A549 (cell line): ENCODE results near the gene BGLAP. TPM values are rescaled to one million over a fixed set of nuclear protein-coding genes. Genes with fewer than 3 reads are reported as not detected.

Experiments used
- ATAC-seq, 2 experiments: fragments of 200-7000 bp in 1 of 2; fragments of >200 bp in 1 of 2; cut with Nextera tagmentation in 1 of 2; cut with Tn5 transposase in 1 of 2; 3 replicates each; pipeline versions ENCODE4 v1.8.0 to v1.9.1; 2018 to 2020; ENCODE audit warnings: mild to moderate bottlenecking in 1 of 2, moderate library complexity in 1 of 2
- CTCF ChIA-PET: fragments of 300-600 bp; sonication (Branson Sonifier 250); formaldehyde crosslinking; extraction: SDS; loops from one replicate; lab custom pipeline; 2021; ENCODE audit warnings: antibody characterized with exemption, inconsistent platforms; lab: Yijun Ruan, JAX
- POLR2A ChIA-PET: fragments of 350-600 bp; formaldehyde crosslinking; extraction: SDS; loops from one replicate; lab custom pipeline; 2021; ENCODE audit warnings: antibody characterized with exemption, inconsistent platforms; lab: Yijun Ruan, JAX
- DNase-seq, 2 experiments: peaks; one replicate each; pipeline versions ENCODE4 v3.0.0 to v3.0.0-alpha.2; 2011 to 2016; ENCODE audit warnings: low read depth in 1 of 2, low spot score in 1 of 2
- FAIRE-seq: peaks from 2 replicates; lab custom pipeline; 2011; peaks lifted over from hg19 to GRCh38; lab: Jason Lieb, UNC
- H3K27ac ChIP-seq, 2 experiments: fragments of >200 bp; sonication (Bioruptor Twin); formaldehyde crosslinking; 3 replicates each; pipeline ENCODE4 v1.5.1; 2016 to 2017
- H3K4me1 ChIP-seq: fragments of >200 bp; sonication (Bioruptor Twin); formaldehyde crosslinking; 3 replicates; pipeline ENCODE4 v1.6.1; 2016
- H3K4me2 ChIP-seq: fragments of >200 bp; sonication (Bioruptor Twin); formaldehyde crosslinking; 3 replicates; pipeline ENCODE4 v1.6.1; 2016
- H3K4me3 ChIP-seq: fragments of >200 bp; sonication (Bioruptor Twin); formaldehyde crosslinking; 3 replicates; pipeline ENCODE4 v1.5.1; 2016
- H3K9me3 ChIP-seq: fragments of >200 bp; sonication (Bioruptor Twin); formaldehyde crosslinking; 3 replicates; pipeline ENCODE4 v1.6.1; 2016
- ATOH8 ChIP-seq: fragments of 250-450 bp; sonication (Bioruptor Pico); IDR thresholded peaks from 2 replicates; pipeline ENCODE4 v1.5.0; 2020; ENCODE audit warnings: low read depth, mild to moderate bottlenecking, moderate library complexity
- BCL3 ChIP-seq: fragments of >200 bp; sonication (Bioruptor Twin); formaldehyde crosslinking; IDR thresholded peaks from 3 replicates; pipeline ENCODE4 v1.6.1; 2016
- BHLHE40 ChIP-seq: IDR thresholded peaks from 2 replicates; pipeline ENCODE4 v1.6.1; 2012; ENCODE audit warnings: low read depth, low read length, inconsistent platforms
- CBX8 ChIP-seq: fragments of 200-600 bp; sonication (generic); IDR thresholded peaks from 2 replicates; pipeline ENCODE4 v1.6.1; 2016
- EHF ChIP-seq: fragments of 250-450 bp; sonication (Bioruptor Pico); IDR thresholded peaks from 2 replicates; pipeline ENCODE4 v1.5.0; 2020; ENCODE audit warnings: mild to moderate bottlenecking
- EHMT2 ChIP-seq: fragments of 200-600 bp; sonication (generic); IDR thresholded peaks from 2 replicates; pipeline ENCODE4 v1.6.1; 2016; ENCODE audit warnings: antibody characterized with exemption, low read depth, mild to moderate bottlenecking, moderate library complexity
- ESRRA ChIP-seq: fragments of 150-350 bp; IDR thresholded peaks from 2 replicates; pipeline ENCODE4 v1.6.1; 2014; ENCODE audit warnings: mild to moderate bottlenecking, low read length, borderline replicate concordance
- FOSL2 ChIP-seq, 2 experiments: fragments of 450-650 bp in 1 of 2; fragments of >200 bp in 1 of 2; sonication (Bioruptor Twin) in 1 of 2; formaldehyde crosslinking; IDR thresholded peaks; 2 replicates each; pipeline versions ENCODE4 v1.5.0 to v1.6.1; 2016 to 2020; ENCODE audit warnings: mild to moderate bottlenecking in 1 of 2, moderate library complexity in 1 of 2
- FOXS1 ChIP-seq: fragments of 250-450 bp; sonication (Bioruptor Pico); IDR thresholded peaks from 2 replicates; pipeline ENCODE4 v1.5.0; 2020; ENCODE audit warnings: mild to moderate bottlenecking, moderate library complexity
- HDAC2 ChIP-seq: fragments of 200-600 bp; sonication (generic); IDR thresholded peaks from 2 replicates; pipeline ENCODE4 v1.6.1; 2016
- HMGXB4 ChIP-seq: fragments of 250-450 bp; sonication (Bioruptor Pico); IDR thresholded peaks from 2 replicates; pipeline ENCODE4 v1.5.0; 2021; ENCODE audit warnings: mild to moderate bottlenecking, moderate library complexity, borderline replicate concordance
- HOXA7 ChIP-seq: fragments of 250-450 bp; sonication (Bioruptor Pico); IDR thresholded peaks from 2 replicates; pipeline ENCODE4 v1.5.0; 2020; ENCODE audit warnings: mild to moderate bottlenecking, moderate library complexity
- HOXB13 ChIP-seq: fragments of 250-450 bp; sonication (Bioruptor Pico); IDR thresholded peaks from 2 replicates; pipeline ENCODE4 v1.5.0; 2020; ENCODE audit warnings: low read depth, mild to moderate bottlenecking, moderate library complexity
- HOXB5 ChIP-seq: fragments of 250-450 bp; sonication (Bioruptor Pico); IDR thresholded peaks from 2 replicates; pipeline ENCODE4 v1.5.0; 2020; ENCODE audit warnings: mild to moderate bottlenecking, moderate library complexity
- MAX ChIP-seq: IDR thresholded peaks from 2 replicates; pipeline ENCODE4 v1.6.1; 2012
- MAZ ChIP-seq: fragments of 150-350 bp; IDR thresholded peaks from 2 replicates; pipeline ENCODE4 v1.6.1; 2014; ENCODE audit warnings: antibody characterized with exemption, low read depth, low read length, borderline replicate concordance
- NFE2L2 ChIP-seq: fragments of 150-350 bp; conservative IDR thresholded peaks from 2 replicates; pipeline ENCODE4 v1.6.1; 2014; ENCODE audit warnings: low read length
- NR3C1 ChIP-seq: fragments of >200 bp; sonication (Bioruptor Twin); formaldehyde crosslinking; IDR thresholded peaks from 3 replicates; pipeline ENCODE4 v1.6.1; 2017
- POLR2A ChIP-seq: IDR thresholded peaks from 2 replicates; pipeline ENCODE4 v1.6.1; 2012; ENCODE audit warnings: mild to moderate bottlenecking, low read length
- RARB ChIP-seq: fragments of 250-450 bp; sonication (Bioruptor Pico); IDR thresholded peaks from 2 replicates; pipeline ENCODE4 v1.8.0; 2021; ENCODE audit warnings: mild to moderate bottlenecking, moderate library complexity
- RCOR1 ChIP-seq: fragments of 150-350 bp; IDR thresholded peaks from 2 replicates; pipeline ENCODE4 v1.6.1; 2014; ENCODE audit warnings: antibody characterized with exemption, low read length, low read depth
- RNF2 ChIP-seq: fragments of 200-600 bp; sonication (generic); IDR thresholded peaks from 2 replicates; pipeline ENCODE4 v1.6.1; 2016; ENCODE audit warnings: low read depth, mild to moderate bottlenecking, antibody characterized with exemption, moderate library complexity, borderline replicate concordance
- SMC3 ChIP-seq: fragments of >200 bp; sonication (Bioruptor Twin); formaldehyde crosslinking; IDR thresholded peaks from 3 replicates; pipeline ENCODE4 v1.6.1; 2018; ENCODE audit warnings: inconsistent platforms
- SREBF2 ChIP-seq: fragments of 450-650 bp; IDR thresholded peaks from 2 replicates; pipeline ENCODE4 v1.6.1; 2014; ENCODE audit warnings: mild to moderate bottlenecking, moderate library complexity
- TFCP2L1 ChIP-seq: fragments of 250-450 bp; sonication (Bioruptor Pico); IDR thresholded peaks from 2 replicates; pipeline ENCODE4 v1.5.0; 2021; ENCODE audit warnings: mild to moderate bottlenecking
- TP53 ChIP-seq: fragments of 250-450 bp; sonication (Bioruptor Pico); IDR thresholded peaks from 2 replicates; pipeline ENCODE4 v1.5.0; 2021; ENCODE audit warnings: mild to moderate bottlenecking, moderate library complexity
- WGBS: methylation state at CpG from one replicate; pipeline ENCODE4 v1.1.6; 2017; ENCODE audit errors: missing lambda C conversion rate; 5-methylcytosine and 5-hydroxymethylcytosine counted together
- polyA plus RNA-seq, 4 experiments: library from polyadenylated mRNA; depleted of rRNA in 3 of 4; stranded (reverse); fragments of >200 nt; fragmentation: RNase III in 1 of 4; extraction: RNeasy Plus Mini Kit Qiagen cat#74134 plus additional on column Dnase treatment in 1 of 4; gene quantifications; 2 replicates in 3 of 4; 3 replicates in 1 of 4; pipeline ENCODE4 v1.2.3, GENCODE V29; 2011 to 2017

The BGLAP gene
- polyA plus RNA-seq, 2 of the 4 experiments (the other 2 are of a cell fraction), result 0.12 to 0.23 TPM

GRCh38 chr1:156217871-156218270 lies 24.1 kb upstream of the BGLAP start:
- CTCF ChIA-PET, result interaction anchor here (0.8 to 25.3 kb wide), 3 partner anchors 9 to 124 kb away, joined by 3 to 639 read pairs (median 291); partner anchors contain the start of gene SEMA4A
- DNase-seq (no peak), FAIRE-seq (no peak), ATAC-seq (no peak)
- H3K27ac ChIP-seq, result no peak overlapping the region
- H3K4me2 ChIP-seq, result no peak overlapping the region
- no peak for TF ChIP-seq ESRRA
- no peak for TF ChIP-seq RARB
- TF ChIP-seq HOXB13, result no peak
- TF ChIP-seq HMGXB4 (CRISPR knock-in tag), result no peak
- TF ChIP-seq RNF2, result no peak
- TF ChIP-seq TP53 (CRISPR knock-in tag), result no peak
- no peak for TF ChIP-seq POLR2A
- no peak for TF ChIP-seq NFE2L2
- no peak for TF ChIP-seq MAX
- TF ChIP-seq RCOR1, result no peak
- TF ChIP-seq HOXA7 (CRISPR knock-in tag), result no peak
- no peak for TF ChIP-seq HDAC2
- TF ChIP-seq CBX8, result no peak
- TF ChIP-seq BHLHE40, result no peak
- no peak for TF ChIP-seq TFCP2L1 (CRISPR knock-in tag)
- no peak for TF ChIP-seq FOXS1 (CRISPR knock-in tag)
- TF ChIP-seq MAZ, result no peak
- TF ChIP-seq FOSL2 (IDR thresholded peaks at IDR 0.05), result no peak
- TF ChIP-seq FOSL2 (CRISPR knock-in tag; IDR thresholded peaks at IDR 0.05), result no peak
- POLR2A ChIA-PET, result interaction anchor here (0.6 to 1.6 kb wide), 2 partner anchors 24 to 41 kb away, joined by 3 to 5 read pairs; partner anchors contain the start of gene SLC25A44
- no peaks in the 10 kb centered on the region for H3K9me3 ChIP-seq
- WGBS, result 89% methylated on average over 2 of the region's 2 CpGs
- no peak overlapping the region for H3K4me3 ChIP-seq
- H3K4me1 ChIP-seq, result peaks cover 10% of the 10 kb centered on the region

GRCh38 chr1:156220226-156220625 lies 21.8 kb upstream of the BGLAP start:
- no peak for ATAC-seq
- no peak for FAIRE-seq
- no peak for DNase-seq
- POLR2A ChIA-PET, result no interaction called here
- Histone ChIP-seq H3K4me1 (peaks cover 14% of the 10 kb centered on the region), H3K4me3 (no peak overlapping the region), H3K9me3 (no peaks in the 10 kb centered on the region), H3K4me2 (no peak overlapping the region), H3K27ac (no peak overlapping the region)
- 81% methylated on average over 9 of the region's 9 CpGs for WGBS
- TF ChIP-seq EHMT2, result no peak
- no peak for TF ChIP-seq FOSL2 (IDR thresholded peaks at IDR 0.05)
- no peak for TF ChIP-seq FOSL2 (CRISPR knock-in tag; IDR thresholded peaks at IDR 0.05)
- no peak for TF ChIP-seq NR3C1
- no peak for TF ChIP-seq RARB
- TF ChIP-seq SMC3, result no peak
- TF ChIP-seq ATOH8, result no peak
- no peak for TF ChIP-seq RCOR1
- TF ChIP-seq HOXB5 (CRISPR knock-in tag), result no peak
- no peak for TF ChIP-seq SREBF2
- no peak for TF ChIP-seq BCL3
- TF ChIP-seq EHF (CRISPR knock-in tag), result no peak
- CTCF ChIA-PET, result interaction anchor here (0.8 to 25.3 kb wide), 6 partner anchors 11 to 126 kb away, joined by 3 to 639 read pairs (median 4); partner anchors contain the start of genes SEMA4A and SLC25A44
